GM23338 (cell line): Measurements from ENCODE around the gene HBD. TPM values are rescaled to one million over a fixed set of nuclear protein-coding genes. Genes with fewer than 3 reads are reported as not detected.

Experiments
- ATAC-seq: fragments of 200-7000 bp; cut with Tn5 transposase; 3 replicates; pipeline ENCODE4 v1.9.1; 2020
- DNase-seq: peaks from one replicate; pipeline ENCODE4 v3.0.0-alpha.2; 2015; ENCODE audit warnings: low spot score
- H2AFZ ChIP-seq: fragments of 200-600 bp; sonication (generic); 2 replicates; pipeline ENCODE4 v1.8.0; 2016; ENCODE audit warnings: antibody characterized with exemption, mild to moderate bottlenecking, moderate library complexity
- H3F3A ChIP-seq: fragments of 200-600 bp; sonication (generic); replicated peaks from 2 replicates; pipeline ENCODE4 v1.8.0; 2017; ENCODE audit warnings: antibody characterized with exemption, mixed run types, low read depth
- H3K27ac ChIP-seq: fragments of 200-600 bp; sonication (generic); 2 replicates; pipeline ENCODE4 v1.6.1; 2016; ENCODE audit warnings: low read depth
- H3K27me3 ChIP-seq: fragments of 200-600 bp; sonication (generic); 2 replicates; pipeline ENCODE4 v1.8.0; 2016; ENCODE audit warnings: mild to moderate bottlenecking, mixed run types, moderate library complexity; ENCODE audit not compliant: insufficient read depth
- H3K36me3 ChIP-seq: fragments of 200-600 bp; sonication (generic); 2 replicates; pipeline ENCODE4 v1.8.0; 2016; ENCODE audit warnings: mild to moderate bottlenecking; ENCODE audit not compliant: insufficient read depth
- H3K4me1 ChIP-seq: fragments of 200-600 bp; sonication (generic); 2 replicates; pipeline ENCODE4 v1.8.0; 2016; ENCODE audit warnings: mild to moderate bottlenecking, moderate library complexity; ENCODE audit not compliant: insufficient read depth
- H3K4me2 ChIP-seq: fragments of 200-600 bp; sonication (generic); 2 replicates; pipeline ENCODE4 v1.7.1; 2017; ENCODE audit warnings: mixed run types
- H3K4me3 ChIP-seq: fragments of 200-600 bp; sonication (generic); 2 replicates; pipeline ENCODE4 v1.6.1; 2016; ENCODE audit warnings: mixed run types
- H3K79me2 ChIP-seq: fragments of 200-600 bp; sonication (generic); replicated peaks from 2 replicates; pipeline ENCODE4 v1.8.0; 2017; ENCODE audit warnings: mild to moderate bottlenecking; ENCODE audit not compliant: insufficient read depth
- H3K9me2 ChIP-seq: fragments of 200-600 bp; sonication (generic); 2 replicates; pipeline ENCODE4 v1.8.0; 2017; ENCODE audit not compliant: insufficient read depth
- H4K20me1 ChIP-seq: fragments of 200-600 bp; sonication (generic); replicated peaks from 2 replicates; pipeline ENCODE4 v1.8.0; 2017; ENCODE audit warnings: mild to moderate bottlenecking; ENCODE audit not compliant: insufficient read depth
- H3K27ac Mint-ChIP-seq: 2 replicates; pipeline ENCODE4 v1.8.0; 2020; ENCODE audit warnings: inconsistent platforms, mild to moderate bottlenecking, moderate library complexity, mixed read lengths
- H3K27me3 Mint-ChIP-seq: 3 replicates; pipeline ENCODE4 v1.8.0; 2022; ENCODE audit warnings: low read depth, mild to moderate bottlenecking, moderate library complexity, mixed read lengths, inconsistent platforms; ENCODE audit not compliant: insufficient read depth, poor library complexity
- H3K36me3 Mint-ChIP-seq: 3 replicates; pipeline ENCODE4 v1.8.0; 2021; ENCODE audit warnings: low read depth, mild to moderate bottlenecking, inconsistent platforms, moderate library complexity, mixed read lengths
- H3K4me1 Mint-ChIP-seq: 3 replicates; pipeline ENCODE4 v1.8.0; 2020; ENCODE audit warnings: mild to moderate bottlenecking, inconsistent platforms, mixed read lengths
- H3K4me3 Mint-ChIP-seq: 3 replicates; pipeline ENCODE4 v1.8.0; 2021; ENCODE audit warnings: moderate library complexity, mild to moderate bottlenecking, inconsistent platforms, mixed read lengths
- H3K9me3 Mint-ChIP-seq: 3 replicates; pipeline ENCODE4 v1.8.0; 2020; ENCODE audit warnings: moderate library complexity, mild to moderate bottlenecking, inconsistent platforms, mixed read lengths
- CREB1 ChIP-seq: fragments of 250-450 bp; sonication (Bioruptor Pico); IDR thresholded peaks from 2 replicates; pipeline ENCODE4 v1.5.0; 2020; ENCODE audit warnings: low read depth, mild to moderate bottlenecking, moderate library complexity
- EZH2 ChIP-seq: fragments of 200-600 bp; sonication (generic); IDR thresholded peaks from one replicate; pipeline ENCODE4 v1.8.0; 2017; ENCODE audit warnings: antibody characterized with exemption, mild to moderate bottlenecking, low read depth; ENCODE audit not compliant: unreplicated experiment
- EZH2phosphoT487 ChIP-seq: fragments of 200-600 bp; sonication (generic); IDR thresholded peaks from one replicate; pipeline ENCODE4 v1.8.1; 2018; ENCODE audit warnings: antibody characterized with exemption; ENCODE audit not compliant: unreplicated experiment
- JUNB ChIP-seq: IDR thresholded peaks from one replicate; pipeline ENCODE4 v1.6.1; 2016; ENCODE audit warnings: antibody characterized with exemption; ENCODE audit not compliant: unreplicated experiment
- NANOG ChIP-seq: IDR thresholded peaks from 2 replicates; pipeline ENCODE4 v1.6.1; 2016; ENCODE audit warnings: antibody characterized with exemption, borderline replicate concordance
- POLR2AphosphoS5 ChIP-seq: IDR thresholded peaks from 2 replicates; pipeline ENCODE4 v1.6.1; 2016; ENCODE audit warnings: antibody characterized with exemption, low read depth
- STAT1 ChIP-seq: IDR thresholded peaks from one replicate; pipeline ENCODE4 v1.6.1; 2016; ENCODE audit warnings: antibody characterized with exemption; ENCODE audit not compliant: unreplicated experiment
- ZNF331 ChIP-seq: fragments of 250-450 bp; sonication (Bioruptor Pico); IDR thresholded peaks from 2 replicates; pipeline ENCODE4 v1.5.0; 2020; ENCODE audit warnings: low read depth, mild to moderate bottlenecking, moderate library complexity
- ZNF462 ChIP-seq: fragments of 250-450 bp; sonication (Bioruptor Pico); IDR thresholded peaks from 2 replicates; pipeline ENCODE4 v1.5.0; 2020; ENCODE audit warnings: mild to moderate bottlenecking, moderate library complexity
- polyA plus RNA-seq: library from polyadenylated mRNA; unstranded; fragments of >200 nt; fragmentation: Nextera tagmentation; extraction: Ambion mirVana; gene quantifications from 2 replicates; pipeline ENCODE4 v1.2.1, GENCODE V29; 2016
- total RNA-seq: library from RNA; depleted of rRNA; stranded (reverse); fragments of >200 nt; shearing (Covaris generic); gene quantifications from 2 replicates; pipeline ENCODE4 v1.2.3, GENCODE V29; 2014
- TF ChIP-seq, protein P1 (sequence below), 2 experiments: fragments of 200-600 bp in 1 of 2; sonication (generic) in 1 of 2; conservative IDR thresholded peaks; 2 replicates each; pipeline versions ENCODE4 v1.5.1 to v1.6.1; 2016 to 2017; ENCODE audit warnings: antibody characterized with exemption in 2 of 2, low read depth in 2 of 2, mild to moderate bottlenecking in 2 of 2, moderate library complexity in 1 of 2
- TF ChIP-seq, protein P2 (sequence below): IDR thresholded peaks from 2 replicates; pipeline ENCODE4 v1.6.1; 2016; ENCODE audit warnings: antibody characterized with exemption

Gene HBD
- total and polyA plus RNA-seq, 2 experiments from 2014 or later: not detected

DNA sequence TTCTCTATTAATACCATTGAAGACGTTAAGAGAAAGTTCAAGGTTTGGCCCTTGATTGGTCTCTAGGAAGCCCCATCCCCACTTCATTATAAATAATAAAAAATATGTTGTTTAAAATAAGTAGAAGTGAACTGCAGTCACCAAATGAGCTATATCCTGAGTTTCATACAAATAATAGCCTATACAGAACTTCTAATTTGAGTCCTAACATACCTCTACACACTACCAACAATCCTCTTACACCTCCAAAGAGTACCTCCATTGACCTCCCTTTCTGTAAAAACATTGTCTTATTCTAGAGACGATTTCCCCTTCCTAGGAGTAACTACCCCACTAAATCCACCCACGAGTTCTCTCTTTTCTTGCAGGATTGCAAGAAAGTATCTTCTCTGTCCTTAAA, 7.2 kb upstream of the HBD start:
- Histone ChIP-seq H3K4me2 (no peak overlapping the region), H3K4me3 (no peak overlapping the region), H2AFZ (no peak overlapping the region), H3K79me2 (no peaks in the 10 kb centered on the region), H3K27me3 (no peaks in the 10 kb centered on the region), H3K27ac (no peak overlapping the region), H3K36me3 (no peaks in the 10 kb centered on the region), H3K4me1 (no peaks in the 10 kb centered on the region), H4K20me1 (no peaks in the 10 kb centered on the region), H3F3A (no peaks in the 10 kb centered on the region), H3K9me2 (0 out of 2 replicates have a peak, but pooled peaks cover 2% of the 10 kb centered on the region)
- no peak for DNase-seq
- H3K4me1 Mint-ChIP-seq: no peaks in the 10 kb centered on the region
- H3K27ac Mint-ChIP-seq: no peak overlapping the region
- TF ChIP-seq ZNF331 (CRISPR knock-in tag) (no peak), POLR2AphosphoS5 (no peak), STAT1 (no peak), JUNB (no peak)
- TF ChIP-seq, protein P1, sequence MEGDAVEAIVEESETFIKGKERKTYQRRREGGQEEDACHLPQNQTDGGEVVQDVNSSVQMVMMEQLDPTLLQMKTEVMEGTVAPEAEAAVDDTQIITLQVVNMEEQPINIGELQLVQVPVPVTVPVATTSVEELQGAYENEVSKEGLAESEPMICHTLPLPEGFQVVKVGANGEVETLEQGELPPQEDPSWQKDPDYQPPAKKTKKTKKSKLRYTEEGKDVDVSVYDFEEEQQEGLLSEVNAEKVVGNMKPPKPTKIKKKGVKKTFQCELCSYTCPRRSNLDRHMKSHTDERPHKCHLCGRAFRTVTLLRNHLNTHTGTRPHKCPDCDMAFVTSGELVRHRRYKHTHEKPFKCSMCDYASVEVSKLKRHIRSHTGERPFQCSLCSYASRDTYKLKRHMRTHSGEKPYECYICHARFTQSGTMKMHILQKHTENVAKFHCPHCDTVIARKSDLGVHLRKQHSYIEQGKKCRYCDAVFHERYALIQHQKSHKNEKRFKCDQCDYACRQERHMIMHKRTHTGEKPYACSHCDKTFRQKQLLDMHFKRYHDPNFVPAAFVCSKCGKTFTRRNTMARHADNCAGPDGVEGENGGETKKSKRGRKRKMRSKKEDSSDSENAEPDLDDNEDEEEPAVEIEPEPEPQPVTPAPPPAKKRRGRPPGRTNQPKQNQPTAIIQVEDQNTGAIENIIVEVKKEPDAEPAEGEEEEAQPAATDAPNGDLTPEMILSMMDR (conservative IDR thresholded peaks at IDR 0.05; ENCODE audit: low read depth in 2 of 2): no peak
- no peak overlapping the region for H3K4me3 Mint-ChIP-seq
- no peaks in the 10 kb centered on the region for H3K36me3 Mint-ChIP-seq
- ATAC-seq: no peak
- peaks cover 7% of the 10 kb centered on the region for H3K27me3 Mint-ChIP-seq
- no peaks in the 10 kb centered on the region for H3K9me3 Mint-ChIP-seq

GRCh38 chr11:5240458-5240857, 6.2 kb upstream of the HBD start:
- no peaks in the 10 kb centered on the region for H3F3A ChIP-seq
- ATAC-seq (no peak), DNase-seq (no peak)
- H3K27me3 ChIP-seq: no peaks in the 10 kb centered on the region
- TF ChIP-seq EZH2phosphoT487: no peak
- no peak for TF ChIP-seq ZNF462 (CRISPR knock-in tag)
- TF ChIP-seq EZH2: no peak
- TF ChIP-seq, protein P1 (conservative IDR thresholded peaks at IDR 0.05; ENCODE audit: low read depth in 2 of 2): no peak
- TF ChIP-seq, protein P2, sequence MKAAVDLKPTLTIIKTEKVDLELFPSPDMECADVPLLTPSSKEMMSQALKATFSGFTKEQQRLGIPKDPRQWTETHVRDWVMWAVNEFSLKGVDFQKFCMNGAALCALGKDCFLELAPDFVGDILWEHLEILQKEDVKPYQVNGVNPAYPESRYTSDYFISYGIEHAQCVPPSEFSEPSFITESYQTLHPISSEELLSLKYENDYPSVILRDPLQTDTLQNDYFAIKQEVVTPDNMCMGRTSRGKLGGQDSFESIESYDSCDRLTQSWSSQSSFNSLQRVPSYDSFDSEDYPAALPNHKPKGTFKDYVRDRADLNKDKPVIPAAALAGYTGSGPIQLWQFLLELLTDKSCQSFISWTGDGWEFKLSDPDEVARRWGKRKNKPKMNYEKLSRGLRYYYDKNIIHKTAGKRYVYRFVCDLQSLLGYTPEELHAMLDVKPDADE: no peak
- TF ChIP-seq JUNB: no peak
- no peak for TF ChIP-seq NANOG
- TF ChIP-seq CREB1 (CRISPR knock-in tag): no peak
- H2AFZ ChIP-seq: no peak overlapping the region
- peaks cover 7% of the 10 kb centered on the region for H3K27me3 Mint-ChIP-seq
- no peak overlapping the region for H3K27ac ChIP-seq
- H4K20me1 ChIP-seq: no peaks in the 10 kb centered on the region
- no peaks in the 10 kb centered on the region for H3K9me3 Mint-ChIP-seq
- H3K27ac Mint-ChIP-seq: no peak overlapping the region
- no peak overlapping the region for H3K4me2 ChIP-seq
- H3K4me1 Mint-ChIP-seq: no peaks in the 10 kb centered on the region
- no peaks in the 10 kb centered on the region for H3K4me1 ChIP-seq
- no peaks in the 10 kb centered on the region for H3K36me3 ChIP-seq
- no peak overlapping the region for H3K4me3 ChIP-seq
- no peaks in the 10 kb centered on the region for H3K36me3 Mint-ChIP-seq
- no peaks in the 10 kb centered on the region for H3K79me2 ChIP-seq
- H3K4me3 Mint-ChIP-seq: no peak overlapping the region
- 0 out of 2 replicates have a peak, but pooled peaks cover 2% of the 10 kb centered on the region for H3K9me2 ChIP-seq
